Prostate gland (tissue), 2 donors: ENCODE data around the gene PDE4D.

Experiments
- CTCF ChIP-seq, 4 experiments: fragments of 200-600 bp in 2 of 4; fragments of 450-650 bp in 2 of 4; sonication (generic) in 2 of 4; IDR thresholded peaks; 1 replicate in 3 of 4; 2 replicates in 1 of 4; pipeline ENCODE4 v1.5.1; 2016 to 2019; ENCODE audit warnings: antibody characterized with exemption in 4 of 4, mild to moderate bottlenecking in 2 of 4, moderate library complexity in 2 of 4
- POLR2AphosphoS5 ChIP-seq: sonication (generic); formaldehyde crosslinking; IDR thresholded peaks from one replicate; pipeline ENCODE4 v1.6.1; 2017; ENCODE audit warnings: antibody characterized with exemption

- TF ChIP-seq CTCF (IDR thresholded peaks at IDR 0.05), result no peak
- no peak for TF ChIP-seq POLR2AphosphoS5
These were observed 328.6 kb downstream of the PDE4D start for GRCh38 chr5:59564895-59565294.
